PC-3 (cell line): ENCODE data around the gene KIT.

Experiments used
- EZH2 ChIP-seq: fragments of 300-600 bp; sonication (generic); IDR thresholded peaks from one replicate; pipeline ENCODE4 v1.6.1; 2017; ENCODE audit warnings: antibody characterized with exemption, mild to moderate bottlenecking, low read length; ENCODE audit not compliant: unreplicated experiment
- EZH2phosphoT487 ChIP-seq: fragments of 300-600 bp; sonication (generic); IDR thresholded peaks from 2 replicates; pipeline ENCODE4 v1.6.1; 2018; ENCODE audit warnings: mild to moderate bottlenecking, antibody characterized with exemption, low read length, borderline replicate concordance
- TF ChIP-seq, protein P1 (sequence below): fragments of 300-600 bp; sonication (generic); conservative IDR thresholded peaks from 2 replicates; pipeline ENCODE4 v1.5.1; 2017; ENCODE audit warnings: antibody characterized with exemption, low read depth, mild to moderate bottlenecking, low read length

GRCh38 chr4:54645830-54646229, 11.9 kb upstream of the KIT start:
- TF ChIP-seq EZH2 (no peak), EZH2phosphoT487 (no peak)
- TF ChIP-seq, protein P1, sequence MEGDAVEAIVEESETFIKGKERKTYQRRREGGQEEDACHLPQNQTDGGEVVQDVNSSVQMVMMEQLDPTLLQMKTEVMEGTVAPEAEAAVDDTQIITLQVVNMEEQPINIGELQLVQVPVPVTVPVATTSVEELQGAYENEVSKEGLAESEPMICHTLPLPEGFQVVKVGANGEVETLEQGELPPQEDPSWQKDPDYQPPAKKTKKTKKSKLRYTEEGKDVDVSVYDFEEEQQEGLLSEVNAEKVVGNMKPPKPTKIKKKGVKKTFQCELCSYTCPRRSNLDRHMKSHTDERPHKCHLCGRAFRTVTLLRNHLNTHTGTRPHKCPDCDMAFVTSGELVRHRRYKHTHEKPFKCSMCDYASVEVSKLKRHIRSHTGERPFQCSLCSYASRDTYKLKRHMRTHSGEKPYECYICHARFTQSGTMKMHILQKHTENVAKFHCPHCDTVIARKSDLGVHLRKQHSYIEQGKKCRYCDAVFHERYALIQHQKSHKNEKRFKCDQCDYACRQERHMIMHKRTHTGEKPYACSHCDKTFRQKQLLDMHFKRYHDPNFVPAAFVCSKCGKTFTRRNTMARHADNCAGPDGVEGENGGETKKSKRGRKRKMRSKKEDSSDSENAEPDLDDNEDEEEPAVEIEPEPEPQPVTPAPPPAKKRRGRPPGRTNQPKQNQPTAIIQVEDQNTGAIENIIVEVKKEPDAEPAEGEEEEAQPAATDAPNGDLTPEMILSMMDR = no peak
